ENCODE measurements around the gene DCTN3. TPM values are rescaled to one million over a fixed set of nuclear protein-coding genes. Genes with fewer than 3 reads are reported as not detected.

DCTN3 gene
- total and polyA plus RNA-seq, 2 donors (not counting 3 experiments of a cell fraction or from before 2014, with no cell fraction given), result 91.0 to 170 TPM

DNA sequence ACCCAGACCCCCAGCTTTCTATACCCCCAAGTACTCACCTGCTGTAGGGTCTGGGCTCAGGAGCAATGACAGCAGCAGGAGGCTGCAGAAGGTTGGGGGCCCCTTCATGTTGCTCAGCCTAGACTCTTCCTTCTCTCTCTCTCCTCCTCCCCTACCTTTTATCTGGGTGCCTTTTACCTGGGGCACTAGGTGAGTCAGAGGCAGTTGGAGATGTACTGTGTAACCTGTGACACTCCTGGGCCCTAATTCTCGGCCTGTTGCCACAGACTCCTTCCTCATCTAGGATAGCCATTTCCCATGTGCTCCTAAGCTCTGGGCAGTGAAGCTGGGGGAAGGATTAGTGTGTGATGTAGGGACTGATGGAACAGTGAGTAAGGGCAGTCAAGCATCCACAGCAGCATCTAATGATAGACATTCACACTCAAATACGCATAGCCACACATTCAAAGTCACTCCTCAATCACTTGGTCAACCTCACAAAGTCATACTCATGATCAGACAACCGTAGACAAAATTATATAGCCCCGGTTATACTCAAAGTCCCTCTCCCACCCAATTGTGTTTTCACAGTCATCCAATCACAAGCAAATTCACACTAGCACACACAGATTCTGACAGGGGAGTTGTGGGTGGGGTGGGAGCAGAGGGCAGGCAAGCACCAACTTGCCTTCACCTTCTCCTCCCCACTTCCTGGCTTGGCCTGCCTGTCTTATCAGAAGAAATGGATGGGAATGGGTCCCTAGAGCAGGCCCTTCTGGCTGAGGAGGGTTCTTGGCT lies 42.4 kb upstream of the DCTN3 start, which contains the start of gene CCL27:
Gene CCL27, minus strand, starts transcription at position 132 of the 777 bp plus-strand sequence. Its CDS starts 24 bp downstream, at position 108.
- Histone ChIP-seq H4K20me1 (replicated peaks; ENCODE audit: control insufficient read depth, extremely low read depth, insufficient read depth, low read length) (no peaks in the 10 kb centered on the region), H3K4me3 (replicated peaks in 1 of 3; ENCODE audit: insufficient read depth in 1 of 3, low read depth in 1 of 3, low read length in 3 of 3) (no peak within 1 kb of the TSS), H3K9ac (replicated peaks; ENCODE audit: extremely low read depth, insufficient read depth, low read length) (no peak within 1 kb of the TSS), H2AFZ (ENCODE audit: low read depth, low read length) (no peak within 1 kb of the TSS), H3K36me3 (ENCODE audit: control insufficient read depth in 2 of 2, extremely low read depth in 1 of 2, insufficient read depth in 2 of 2, low read length in 2 of 2) (no peaks in the 10 kb centered on the region), H3K9me1 (replicated peaks; ENCODE audit: control insufficient read depth, extremely low read depth, insufficient read depth, low read length) (no peaks in the 10 kb centered on the region), H3K27ac (ENCODE audit: insufficient read depth, low read depth, low read length) (no peak within 1 kb of the TSS), H3K4me2 (ENCODE audit: insufficient read depth, low read length) (no peak within 1 kb of the TSS), H3K27me3 (ENCODE audit: control insufficient read depth in 2 of 2, insufficient read depth in 2 of 2, low read length in 2 of 2) (no peaks in the 10 kb centered on the region), H3K9me3 (replicated peaks; ENCODE audit: control insufficient read depth, insufficient read depth, low read length) (no peaks in the 10 kb centered on the region), H3K4me1 (ENCODE audit: control insufficient read depth, extremely low read depth, insufficient read depth, low read length) (peaks cover 5% of the 10 kb centered on the region), H3K79me2 (ENCODE audit: control insufficient read depth, insufficient read depth, low read length) (no peaks in the 10 kb centered on the region)
- dilution Hi-C loops (cut with MboI; ENCODE audit: extremely low pct_ligation_motif_present, low sequenced_read_pairs), result no loop called here
- intact Hi-C loops (cut with micrococcal nuclease), result no loop called here
- TF ChIP-seq POLR2AphosphoS5 (IDR thresholded peaks at IDR 0.05; ENCODE audit: insufficient read depth, low read depth, low read length), result no peak
- TF ChIP-seq JUN (IDR thresholded peaks at IDR 0.05; ENCODE audit: borderline replicate concordance, insufficient read depth, insufficient read length, low read depth), result no peak
- TF ChIP-seq POLR2A (IDR thresholded peaks at IDR 0.05; ENCODE audit: low read depth, low read length), result no peak
- no peak for TF ChIP-seq EZH2 (IDR thresholded peaks at IDR 0.05; ENCODE audit: borderline replicate concordance, low read depth, low read length, severe bottlenecking)
- TF ChIP-seq, protein P1, sequence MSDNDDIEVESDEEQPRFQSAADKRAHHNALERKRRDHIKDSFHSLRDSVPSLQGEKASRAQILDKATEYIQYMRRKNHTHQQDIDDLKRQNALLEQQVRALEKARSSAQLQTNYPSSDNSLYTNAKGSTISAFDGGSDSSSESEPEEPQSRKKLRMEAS (IDR thresholded peaks at IDR 0.05; ENCODE audit: insufficient read depth, insufficient read length), result no peak
- no peak for TF ChIP-seq FOS (IDR thresholded peaks at IDR 0.05; ENCODE audit: borderline replicate concordance, insufficient read depth, low read length)
- no peak for TF ChIP-seq GATA2 (IDR thresholded peaks at IDR 0.05; ENCODE audit: insufficient read depth, insufficient read length, low read depth, low read length)
- TF ChIP-seq MYC (IDR thresholded peaks at IDR 0.05; ENCODE audit: low read depth, low read length), result no peak
- TF ChIP-seq, protein P2, sequence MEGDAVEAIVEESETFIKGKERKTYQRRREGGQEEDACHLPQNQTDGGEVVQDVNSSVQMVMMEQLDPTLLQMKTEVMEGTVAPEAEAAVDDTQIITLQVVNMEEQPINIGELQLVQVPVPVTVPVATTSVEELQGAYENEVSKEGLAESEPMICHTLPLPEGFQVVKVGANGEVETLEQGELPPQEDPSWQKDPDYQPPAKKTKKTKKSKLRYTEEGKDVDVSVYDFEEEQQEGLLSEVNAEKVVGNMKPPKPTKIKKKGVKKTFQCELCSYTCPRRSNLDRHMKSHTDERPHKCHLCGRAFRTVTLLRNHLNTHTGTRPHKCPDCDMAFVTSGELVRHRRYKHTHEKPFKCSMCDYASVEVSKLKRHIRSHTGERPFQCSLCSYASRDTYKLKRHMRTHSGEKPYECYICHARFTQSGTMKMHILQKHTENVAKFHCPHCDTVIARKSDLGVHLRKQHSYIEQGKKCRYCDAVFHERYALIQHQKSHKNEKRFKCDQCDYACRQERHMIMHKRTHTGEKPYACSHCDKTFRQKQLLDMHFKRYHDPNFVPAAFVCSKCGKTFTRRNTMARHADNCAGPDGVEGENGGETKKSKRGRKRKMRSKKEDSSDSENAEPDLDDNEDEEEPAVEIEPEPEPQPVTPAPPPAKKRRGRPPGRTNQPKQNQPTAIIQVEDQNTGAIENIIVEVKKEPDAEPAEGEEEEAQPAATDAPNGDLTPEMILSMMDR (IDR thresholded peaks at IDR 0.05; ENCODE audit: extremely low read depth in 1 of 2, insufficient read depth in 1 of 2, low read depth in 1 of 2, low read length in 2 of 2), result no peak
- FAIRE-seq (no peak), DNase-seq (ENCODE audit: low read depth, low spot score) (no peak)
- POLR2A ChIA-PET, result no interaction called here
- CTCF ChIA-PET, result interaction anchor here (0.6 to 1.5 kb wide), 4 partner anchors 12 to 40 kb away, joined by 3 to 9 read pairs (median 4); partner anchors contain the start of gene GALT
- no TSS peak for BruUV-seq (replicated peaks)
